OCI-LY7 (cell line): ENCODE data around the gene COL6A6. TPM values are rescaled to one million over a fixed set of nuclear protein-coding genes. Genes with fewer than 3 reads are reported as not detected.

Experiments
- BruUV-seq: library from RNA; stranded (reverse); fragments of 400-500 nt; replicated peaks from 2 replicates; lab custom pipeline; 2021; lab: Mats Ljungman, UMichigan
- CTCF ChIA-PET: fragments of 300-600 bp; sonication (Branson Sonifier 250); formaldehyde crosslinking; loops from one replicate; lab custom pipeline; 2022; ENCODE audit warnings: antibody characterized with exemption; ENCODE audit not compliant: unreplicated experiment; lab: Charles Lee
- POLR2A ChIA-PET: fragments of 300-600 bp; sonication (Branson Sonifier 250); formaldehyde crosslinking; loops from one replicate; lab custom pipeline; 2022; ENCODE audit warnings: antibody characterized with exemption; lab: Charles Lee
- DNase-seq: peaks from one replicate; pipeline ENCODE4 v3.0.0-alpha.2; 2015; ENCODE audit warnings: low spot score
- H2AFZ ChIP-seq: fragments of 200-600 bp; sonication (generic), shearing (Covaris generic); 2 replicates; pipeline ENCODE4 v1.6.1; 2014; ENCODE audit warnings: mild to moderate bottlenecking, antibody characterized with exemption, low read length, moderate library complexity
- H3K27ac ChIP-seq: fragments of 200-600 bp; sonication (generic); 2 replicates; pipeline ENCODE4 v1.5.1; 2014; ENCODE audit warnings: mixed run types, low read depth, mild to moderate bottlenecking, moderate library complexity, low read length, inconsistent platforms; ENCODE audit not compliant: poor library complexity, severe bottlenecking
- H3K36me3 ChIP-seq: fragments of 200-600 bp; sonication (generic); 2 replicates; pipeline ENCODE4 v1.6.1; 2014; ENCODE audit warnings: mild to moderate bottlenecking, antibody characterized with exemption, low read length, moderate library complexity, mixed read lengths; ENCODE audit not compliant: insufficient read depth
- H3K4me1 ChIP-seq: fragments of 200-600 bp; sonication (generic); 2 replicates; pipeline ENCODE4 v1.5.1; 2014; ENCODE audit warnings: mild to moderate bottlenecking, low read length; ENCODE audit not compliant: insufficient read depth, poor library complexity, severe bottlenecking
- H3K4me2 ChIP-seq: fragments of 200-600 bp; sonication (generic); 2 replicates; pipeline ENCODE4 v1.6.1; 2014; ENCODE audit warnings: mild to moderate bottlenecking, low read length
- H3K4me3 ChIP-seq: fragments of 200-600 bp; sonication (generic); 2 replicates; pipeline ENCODE4 v1.5.1; 2014; ENCODE audit warnings: mild to moderate bottlenecking, low read depth, low read length; ENCODE audit not compliant: poor library complexity, severe bottlenecking
- H3K79me2 ChIP-seq: fragments of 200-600 bp; sonication (generic); 2 replicates; pipeline ENCODE4 v1.6.1; 2016; ENCODE audit warnings: low read depth, mild to moderate bottlenecking, low read length, moderate library complexity, mixed read lengths; ENCODE audit not compliant: insufficient read depth
- H3K9me2 ChIP-seq: fragments of 200-600 bp; sonication (generic); 2 replicates; pipeline ENCODE4 v1.6.1; 2016; ENCODE audit warnings: mild to moderate bottlenecking, low read length, mixed read lengths; ENCODE audit not compliant: insufficient read depth
- H3K9me3 ChIP-seq: fragments of 200-600 bp; sonication (generic); 2 replicates; pipeline ENCODE4 v1.6.1; 2014; ENCODE audit warnings: mild to moderate bottlenecking, mixed run types, low read length, mixed read lengths
- H4K20me1 ChIP-seq: fragments of 200-600 bp; sonication (generic); 2 replicates; pipeline ENCODE4 v1.6.1; 2014; ENCODE audit warnings: mild to moderate bottlenecking, antibody characterized with exemption, low read length, moderate library complexity, mixed read lengths; ENCODE audit not compliant: insufficient read depth
- EZH2phosphoT487 ChIP-seq: fragments of 200-600 bp; sonication (generic); IDR thresholded peaks from 2 replicates; pipeline ENCODE4 v1.6.1; 2018; ENCODE audit warnings: low read depth, borderline replicate concordance, mild to moderate bottlenecking, mixed run types, antibody characterized with exemption, low read length, moderate library complexity, mixed read lengths
- intact Hi-C: fragments of 100-400 bp; cut with micrococcal nuclease; formaldehyde crosslinking; loops from one replicate; pipeline ENCODE4 v1.10.0; 2022; ENCODE audit not compliant: unreplicated experiment
- total RNA-seq, 2 experiments: library from RNA; depleted of rRNA in 1 of 2; stranded (reverse); fragments of >200 nt in 1 of 2; shearing (Covaris generic) in 1 of 2; gene quantifications; 2 replicates each; pipeline ENCODE4 v1.2.3, GENCODE V29; 2014 to 2022
- TF ChIP-seq, protein P1 (sequence below): fragments of 200-600 bp; sonication (generic); conservative IDR thresholded peaks from 2 replicates; pipeline ENCODE4 v1.5.1; 2014; ENCODE audit warnings: mild to moderate bottlenecking, antibody characterized with exemption, low read length, moderate library complexity, mixed read lengths

The COL6A6 gene
- total RNA-seq, 2 experiments from 2014 or later: not detected

DNA sequence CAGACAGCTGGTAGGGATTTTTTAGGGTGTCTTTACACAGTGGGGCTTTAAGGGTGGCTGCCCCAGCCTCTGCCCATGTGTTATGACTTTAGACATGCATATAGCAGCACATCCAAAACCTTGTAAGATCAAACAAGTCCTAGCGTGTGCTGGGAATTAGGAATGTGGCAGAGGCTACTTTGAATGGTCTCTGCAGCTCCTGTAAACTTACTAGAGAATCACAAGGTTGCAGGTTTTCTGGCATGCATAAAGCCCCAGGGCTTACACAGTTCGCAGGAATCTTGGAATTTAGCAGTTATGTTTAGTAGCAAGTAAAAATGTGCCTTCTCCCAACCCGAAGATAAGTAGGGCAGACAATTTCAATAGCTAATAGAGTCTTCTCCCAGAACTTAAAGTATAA is 46.9 kb upstream of the COL6A6 start:
- no TSS peak for BruUV-seq
- Histone ChIP-seq H3K36me3 (no peaks in the 10 kb centered on the region), H3K4me2 (no peak overlapping the region), H3K79me2 (no peaks in the 10 kb centered on the region), H3K4me3 (no peak overlapping the region), H3K27ac (no peak overlapping the region), H2AFZ (no peak overlapping the region), H3K9me2 (no peaks in the 10 kb centered on the region), H3K9me3 (no peaks in the 10 kb centered on the region), H4K20me1 (no peaks in the 10 kb centered on the region), H3K4me1 (no peaks in the 10 kb centered on the region)
- TF ChIP-seq EZH2phosphoT487: no peak
- TF ChIP-seq, protein P1, sequence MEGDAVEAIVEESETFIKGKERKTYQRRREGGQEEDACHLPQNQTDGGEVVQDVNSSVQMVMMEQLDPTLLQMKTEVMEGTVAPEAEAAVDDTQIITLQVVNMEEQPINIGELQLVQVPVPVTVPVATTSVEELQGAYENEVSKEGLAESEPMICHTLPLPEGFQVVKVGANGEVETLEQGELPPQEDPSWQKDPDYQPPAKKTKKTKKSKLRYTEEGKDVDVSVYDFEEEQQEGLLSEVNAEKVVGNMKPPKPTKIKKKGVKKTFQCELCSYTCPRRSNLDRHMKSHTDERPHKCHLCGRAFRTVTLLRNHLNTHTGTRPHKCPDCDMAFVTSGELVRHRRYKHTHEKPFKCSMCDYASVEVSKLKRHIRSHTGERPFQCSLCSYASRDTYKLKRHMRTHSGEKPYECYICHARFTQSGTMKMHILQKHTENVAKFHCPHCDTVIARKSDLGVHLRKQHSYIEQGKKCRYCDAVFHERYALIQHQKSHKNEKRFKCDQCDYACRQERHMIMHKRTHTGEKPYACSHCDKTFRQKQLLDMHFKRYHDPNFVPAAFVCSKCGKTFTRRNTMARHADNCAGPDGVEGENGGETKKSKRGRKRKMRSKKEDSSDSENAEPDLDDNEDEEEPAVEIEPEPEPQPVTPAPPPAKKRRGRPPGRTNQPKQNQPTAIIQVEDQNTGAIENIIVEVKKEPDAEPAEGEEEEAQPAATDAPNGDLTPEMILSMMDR: no peak
- ChIA-PET POLR2A (interaction anchor here (0.6 to 0.8 kb wide), 4 partner anchors 10 to 166 kb away, joined by 3 read pairs; no protein-coding TSS in a partner anchor), CTCF (no interaction called here)
- intact Hi-C loops: no loop called here
- no peak for DNase-seq

DNA sequence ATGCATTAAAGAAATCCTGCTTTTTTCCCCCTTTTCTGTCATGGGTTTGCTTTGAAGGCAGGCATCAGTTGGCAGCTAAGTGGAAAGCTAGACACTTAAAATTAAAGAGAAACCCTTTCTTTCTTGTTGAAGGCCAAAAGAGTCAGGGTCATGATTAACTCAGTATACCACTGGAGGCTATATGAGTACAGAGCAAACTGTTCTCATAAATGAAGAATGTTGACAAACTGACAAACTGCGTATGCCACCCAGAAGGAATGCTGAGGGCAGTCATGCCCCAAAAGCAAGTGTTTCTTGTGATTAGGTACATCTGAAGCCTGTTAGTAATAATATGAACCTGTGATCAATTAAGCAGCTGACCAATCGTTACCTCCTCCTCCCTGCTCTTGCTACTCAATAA is 43.6 kb upstream of the COL6A6 start:
- no peaks in the 10 kb centered on the region for H3K79me2 ChIP-seq
- TF ChIP-seq, protein P1: no peak
- TF ChIP-seq EZH2phosphoT487: no peak
- H3K4me2 ChIP-seq: no peak overlapping the region
- ChIA-PET POLR2A (interaction anchor here (0.5 kb wide), 1 partner anchor 23 kb away, joined by 3 read pairs; no protein-coding TSS in a partner anchor), CTCF (no interaction called here)
- no peak overlapping the region for H3K4me3 ChIP-seq
- H4K20me1 ChIP-seq: no peaks in the 10 kb centered on the region
- DNase-seq: no peak
- H3K36me3 ChIP-seq: no peaks in the 10 kb centered on the region
- no peak overlapping the region for H3K27ac ChIP-seq
- no peak overlapping the region for H2AFZ ChIP-seq
- no peaks in the 10 kb centered on the region for H3K9me2 ChIP-seq
- BruUV-seq: no TSS peak
- H3K9me3 ChIP-seq: no peaks in the 10 kb centered on the region
- intact Hi-C loops: no loop called here
- no peaks in the 10 kb centered on the region for H3K4me1 ChIP-seq

DNA sequence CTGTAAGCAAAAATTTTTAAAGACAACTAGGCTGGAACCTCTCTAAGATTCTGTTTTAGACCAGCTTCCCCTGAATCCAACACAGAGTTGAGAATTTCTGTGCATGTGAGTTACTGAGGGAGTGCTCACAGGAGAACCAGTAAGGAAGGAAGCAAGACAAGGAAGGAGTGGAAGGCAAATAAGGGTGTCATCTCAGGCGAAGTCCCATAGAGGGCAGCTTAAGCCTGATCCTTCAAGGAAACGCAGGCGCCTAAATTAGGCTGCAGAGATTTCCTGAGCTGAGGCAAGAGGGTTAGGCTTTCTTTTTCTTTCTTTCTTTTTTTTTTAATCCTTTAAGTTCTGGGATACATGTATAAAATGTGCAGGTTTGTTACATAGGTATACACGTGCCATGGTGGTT is 36.2 kb upstream of the COL6A6 start:
- CTCF ChIA-PET: no interaction called here
- H3K9me2 ChIP-seq: no peaks in the 10 kb centered on the region
- POLR2A ChIA-PET: interaction anchor here (1.0 kb wide), 1 partner anchor 11 kb away, joined by 3 read pairs; no protein-coding TSS in a partner anchor

More for the DNA sequence above, 36.2 kb upstream of the COL6A6 start:
- Histone ChIP-seq H2AFZ (no peak overlapping the region), H3K36me3 (no peaks in the 10 kb centered on the region), H3K79me2 (no peaks in the 10 kb centered on the region), H3K9me3 (no peaks in the 10 kb centered on the region), H3K4me1 (no peaks in the 10 kb centered on the region), H3K27ac (no peak overlapping the region), H3K4me3 (no peak overlapping the region), H3K4me2 (no peak overlapping the region), H4K20me1 (no peaks in the 10 kb centered on the region)
- BruUV-seq: no TSS peak
- DNase-seq: no peak
- intact Hi-C loops: no loop called here
- TF ChIP-seq, protein P1: 0 out of 2 replicates have a peak, but pooled peaks have one; percentile 27
- no peak for TF ChIP-seq EZH2phosphoT487
